HepG2 (cell line): ENCODE measurements around the gene CACNA1C. TPM values are rescaled to one million over a fixed set of nuclear protein-coding genes. Genes with fewer than 3 reads are reported as not detected.

Experiments used
- ATAC-seq: fragments of 200-7000 bp; cut with Tn5 transposase; 3 replicates; pipeline ENCODE4 v1.9.1; 2020; ENCODE audit warnings: mild to moderate bottlenecking, moderate library complexity
- BruUV-seq: library from RNA; stranded (reverse); fragments of 400-500 nt; replicated peaks from 2 replicates; lab custom pipeline; 2021; lab: Mats Ljungman, UMichigan
- CTCF ChIA-PET: fragments of 300-600 bp; formaldehyde crosslinking; extraction: SDS; loops from one replicate; lab custom pipeline; 2021; ENCODE audit warnings: low total read pairs, inconsistent platforms, low intra/inter-chr PET ratio; lab: Yijun Ruan, JAX
- POLR2A ChIA-PET: fragments of 350-600 bp; sonication (Branson Sonifier 250); formaldehyde crosslinking; loops from one replicate; lab custom pipeline; 2020; ENCODE audit warnings: antibody characterized with exemption, inconsistent platforms; lab: Yijun Ruan, JAX
- DNase-seq: peaks from one replicate; pipeline ENCODE4 v3.0.0-alpha.2; 2015; ENCODE audit warnings: low spot score
- FAIRE-seq: peaks from 3 replicates; lab custom pipeline; 2011; peaks lifted over from hg19 to GRCh38; lab: Jason Lieb, UNC
- H2AFZ ChIP-seq: one replicate; pipeline ENCODE4 v1.6.1; 2011; ENCODE audit warnings: low read length, inconsistent platforms
- H3K27ac ChIP-seq: fragments of 300-600 bp; 3 replicates; pipeline ENCODE4 v1.8.0; 2011; ENCODE audit warnings: mixed run types, mild to moderate bottlenecking, mixed read lengths, low read length, inconsistent platforms; ENCODE audit not compliant: insufficient read depth; ENCODE audit errors: extremely low read length
- H3K27me3 ChIP-seq, 2 experiments: fragments of 200-600 bp in 1 of 2; 2 replicates in 1 of 2; 3 replicates in 1 of 2; pipeline versions ENCODE4 v1.6.0 to v1.8.0; 2011; ENCODE audit warnings: low read length in 2 of 2, mild to moderate bottlenecking in 2 of 2, moderate library complexity in 2 of 2, inconsistent platforms in 1 of 2; ENCODE audit not compliant: insufficient read depth in 2 of 2, control insufficient read depth in 1 of 2
- H3K36me3 ChIP-seq, 2 experiments: fragments of 200-600 bp in 1 of 2; replicated peaks in 1 of 2; 2 replicates in 1 of 2; 3 replicates in 1 of 2; pipeline versions ENCODE4 v1.5.1 to v1.8.0; 2011; ENCODE audit warnings: low read length in 2 of 2, inconsistent platforms in 1 of 2; ENCODE audit not compliant: insufficient read depth in 2 of 2, control insufficient read depth in 1 of 2
- H3K4me1 ChIP-seq: 2 replicates; pipeline ENCODE4 v1.5.1; 2012; ENCODE audit warnings: low read length, inconsistent platforms; ENCODE audit not compliant: insufficient read depth
- H3K4me2 ChIP-seq: 2 replicates; pipeline ENCODE4 v1.6.0; 2011; ENCODE audit warnings: low read depth, low read length, inconsistent platforms
- H3K4me3 ChIP-seq, 3 experiments: fragments of 200-600 bp in 1 of 3; sonication (generic), shearing (Covaris generic) in 1 of 3; replicated peaks in 1 of 3; 2 replicates each; pipeline ENCODE4 v1.5.1; 2011 to 2016; ENCODE audit warnings: low read length in 3 of 3, inconsistent platforms in 2 of 3, low read depth in 2 of 3, mild to moderate bottlenecking in 2 of 3, control low read depth in 1 of 3, mixed read lengths in 1 of 3; ENCODE audit not compliant: insufficient read depth in 1 of 3
- H3K79me2 ChIP-seq: one replicate; pipeline ENCODE4 v1.6.1; 2011; ENCODE audit warnings: low read length, inconsistent platforms; ENCODE audit not compliant: insufficient read depth
- H3K9ac ChIP-seq: 2 replicates; pipeline ENCODE4 v1.6.0; 2011; ENCODE audit warnings: mild to moderate bottlenecking, low read depth, low read length, inconsistent platforms; ENCODE audit not compliant: insufficient read depth
- H3K9me3 ChIP-seq: 2 replicates; pipeline ENCODE4 v1.5.1; 2012; ENCODE audit warnings: mild to moderate bottlenecking, low read length
- H4K20me1 ChIP-seq: 2 replicates; pipeline ENCODE4 v1.6.0; 2011; ENCODE audit warnings: inconsistent platforms, mild to moderate bottlenecking, low read length, moderate library complexity; ENCODE audit not compliant: insufficient read depth
- ELF4 ChIP-seq: sonication (generic); formaldehyde crosslinking; IDR thresholded peaks from 2 replicates; pipeline ENCODE4 v1.5.0; 2020; ENCODE audit warnings: missing genetic modification reagents, mild to moderate bottlenecking, moderate library complexity, borderline replicate concordance
- GMEB1 ChIP-seq: sonication (generic); formaldehyde crosslinking; IDR thresholded peaks from 2 replicates; pipeline ENCODE4 v1.5.1; 2020; ENCODE audit warnings: missing genetic modification reagents, mild to moderate bottlenecking, borderline replicate concordance
- HDAC1 ChIP-seq: sonication (generic); formaldehyde crosslinking; IDR thresholded peaks from 2 replicates; pipeline ENCODE4 v1.5.1; 2020; ENCODE audit warnings: mild to moderate bottlenecking, missing genetic modification reagents
- KDM2A ChIP-seq: sonication (generic); formaldehyde crosslinking; IDR thresholded peaks from 2 replicates; pipeline ENCODE4 v1.4.0; 2020; ENCODE audit warnings: low read depth, missing genetic modification reagents, borderline replicate concordance
- PCBP1 ChIP-seq: fragments of 200-400 bp; formaldehyde crosslinking; IDR thresholded peaks from 2 replicates; pipeline ENCODE4 v1.6.1; 2017; ENCODE audit warnings: mild to moderate bottlenecking, low read depth, low read length, borderline replicate concordance
- SRSF1 ChIP-seq: fragments of 200-400 bp; formaldehyde crosslinking; optimal IDR thresholded peaks from 2 replicates; pipeline ENCODE3; 2017; ENCODE audit warnings: mild to moderate bottlenecking, low read depth, low read length, moderate library complexity
- TMF1 ChIP-seq: sonication (generic); formaldehyde crosslinking; IDR thresholded peaks from 2 replicates; pipeline ENCODE4 v1.8.1; 2022; ENCODE audit warnings: low read depth, missing genetic modification reagents
- ZFP62 ChIP-seq: sonication (generic); formaldehyde crosslinking; IDR thresholded peaks from 2 replicates; pipeline ENCODE4 v1.4.0; 2020; ENCODE audit warnings: missing genetic modification reagents
- ZNF331 ChIP-seq: sonication (generic); formaldehyde crosslinking; IDR thresholded peaks from 2 replicates; pipeline ENCODE4 v1.4.0; 2020; ENCODE audit warnings: missing genetic modification reagents
- ZNF468 ChIP-seq: sonication (generic); formaldehyde crosslinking; IDR thresholded peaks from 2 replicates; pipeline ENCODE4 v1.8.0; 2022; ENCODE audit warnings: mild to moderate bottlenecking, moderate library complexity, missing genetic modification reagents
- WGBS: methylation state at CpG from one replicate; pipeline ENCODE4 v1.1.6; 2017; ENCODE audit warnings: low lambda C conversion rate; 5-methylcytosine and 5-hydroxymethylcytosine counted together
- in situ Hi-C: cut with HindIII; loops from 2 replicates; pipeline ENCODE4 v1.10.0; 2017; ENCODE audit warnings: low pct_unique_long_range_greater_than_20kb; ENCODE audit not compliant: extremely low pct_ligation_motif_present
- intact Hi-C: fragments of 100-400 bp; cut with micrococcal nuclease; formaldehyde crosslinking; loops from one replicate; pipeline ENCODE4 v1.10.0; 2022; ENCODE audit not compliant: unreplicated experiment
- polyA plus RNA-seq, 8 experiments: library from polyadenylated mRNA; depleted of rRNA in 3 of 8; stranded (reverse) in 7 of 8; unstranded in 1 of 8; fragments of >200 nt; fragmentation: Illumina TruSeq in 4 of 8; extraction: Trizol in 4 of 8; gene quantifications; 2 replicates each; pipeline versions ENCODE4 v1.2.1 to v1.2.3, GENCODE V29; 2011 to 2016; ENCODE audit warnings: low read depth in 4 of 8, missing spikeins in 1 of 8, mixed read lengths in 1 of 8; ENCODE audit not compliant: insufficient read depth in 1 of 8
- total RNA-seq, 5 experiments: library from RNA; depleted of rRNA; stranded (reverse); fragments of >200 nt; fragmentation: Illumina TruSeq; extraction: Trizol; gene quantifications; 2 replicates each; pipeline ENCODE4 v1.2.3, GENCODE V29; 2016; ENCODE audit warnings: low read depth in 1 of 5
- TF ChIP-seq, protein P1 (sequence below): sonication (generic); formaldehyde crosslinking; IDR thresholded peaks from 2 replicates; pipeline ENCODE4 v1.9.0; 2021; ENCODE audit warnings: missing genetic modification reagents, borderline replicate concordance
- TF ChIP-seq, protein P2 (sequence below): sonication (generic); formaldehyde crosslinking; IDR thresholded peaks from 2 replicates; pipeline ENCODE4 v1.5.1; 2020; ENCODE audit warnings: mild to moderate bottlenecking, missing genetic modification reagents, borderline replicate concordance

The CACNA1C gene
- total and polyA plus RNA-seq, 2 of the 13 experiments (the other 11 are each of a cell fraction or from before 2014, with no cell fraction given) = not detected

DNA sequence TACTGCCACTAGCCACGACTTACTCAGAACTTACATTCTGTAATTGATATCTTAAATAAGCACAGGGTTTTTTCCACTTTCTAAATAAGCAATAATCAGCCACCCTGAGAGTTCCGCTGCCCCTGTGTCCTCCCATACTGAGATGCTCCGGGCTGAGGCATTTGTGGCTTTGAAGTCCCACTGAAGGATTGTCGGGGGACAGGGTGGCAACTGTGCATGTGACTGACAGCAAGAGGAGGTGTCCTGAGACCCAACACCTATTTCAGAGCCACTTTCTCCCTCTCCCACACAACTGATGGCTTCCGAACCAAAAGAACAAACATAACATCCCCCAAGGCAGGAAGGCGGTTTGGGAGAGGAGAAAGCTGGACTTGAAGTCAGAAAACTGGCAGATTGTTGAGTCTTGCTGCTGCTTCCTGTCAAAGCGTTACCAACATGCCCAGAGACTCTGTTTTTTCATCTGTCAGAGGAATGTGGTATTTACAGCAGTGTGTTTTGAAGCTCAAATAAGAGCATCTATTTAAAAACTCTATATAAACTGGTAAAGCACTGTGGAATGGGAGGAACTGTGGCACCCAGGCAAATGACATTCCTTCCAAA lies 584.1 kb downstream of the CACNA1C start:
- intact Hi-C loops (no loop called here), in situ Hi-C loops (no loop called here)
- H4K20me1 ChIP-seq = 0 out of 2 replicates have a peak, but pooled peaks cover 3% of the 10 kb centered on the region
- no peaks in the 10 kb centered on the region for H3K79me2 ChIP-seq
- ChIA-PET CTCF (no interaction called here), POLR2A (no interaction called here)
- DNase-seq (no peak), FAIRE-seq (no peak), ATAC-seq (no peak)
- TF ChIP-seq, protein P1, sequence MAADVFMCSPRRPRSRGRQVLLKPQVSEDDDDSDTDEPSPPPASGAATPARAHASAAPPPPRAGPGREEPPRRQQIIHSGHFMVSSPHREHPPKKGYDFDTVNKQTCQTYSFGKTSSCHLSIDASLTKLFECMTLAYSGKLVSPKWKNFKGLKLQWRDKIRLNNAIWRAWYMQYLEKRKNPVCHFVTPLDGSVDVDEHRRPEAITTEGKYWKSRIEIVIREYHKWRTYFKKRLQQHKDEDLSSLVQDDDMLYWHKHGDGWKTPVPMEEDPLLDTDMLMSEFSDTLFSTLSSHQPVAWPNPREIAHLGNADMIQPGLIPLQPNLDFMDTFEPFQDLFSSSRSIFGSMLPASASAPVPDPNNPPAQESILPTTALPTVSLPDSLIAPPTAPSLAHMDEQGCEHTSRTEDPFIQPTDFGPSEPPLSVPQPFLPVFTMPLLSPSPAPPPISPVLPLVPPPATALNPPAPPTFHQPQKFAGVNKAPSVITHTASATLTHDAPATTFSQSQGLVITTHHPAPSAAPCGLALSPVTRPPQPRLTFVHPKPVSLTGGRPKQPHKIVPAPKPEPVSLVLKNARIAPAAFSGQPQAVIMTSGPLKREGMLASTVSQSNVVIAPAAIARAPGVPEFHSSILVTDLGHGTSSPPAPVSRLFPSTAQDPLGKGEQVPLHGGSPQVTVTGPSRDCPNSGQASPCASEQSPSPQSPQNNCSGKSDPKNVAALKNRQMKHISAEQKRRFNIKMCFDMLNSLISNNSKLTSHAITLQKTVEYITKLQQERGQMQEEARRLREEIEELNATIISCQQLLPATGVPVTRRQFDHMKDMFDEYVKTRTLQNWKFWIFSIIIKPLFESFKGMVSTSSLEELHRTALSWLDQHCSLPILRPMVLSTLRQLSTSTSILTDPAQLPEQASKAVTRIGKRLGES (CRISPR knock-in tag) = no peak
- TF ChIP-seq HDAC1 (CRISPR knock-in tag) (no peak), ZNF331 (CRISPR knock-in tag) (no peak), ZFP62 (CRISPR knock-in tag) (no peak)
- no peaks in the 10 kb centered on the region for H3K4me1 ChIP-seq
- no peak overlapping the region for H3K9ac ChIP-seq
- no peaks in the 10 kb centered on the region for H3K9me3 ChIP-seq
- WGBS = 2% methylated on average over 7 of the region's 7 CpGs
- no peak overlapping the region for H3K4me3 ChIP-seq
- H3K4me2 ChIP-seq = no peak overlapping the region
- no TSS peak for BruUV-seq
- no peaks in the 10 kb centered on the region for H3K36me3 ChIP-seq
- H3K27me3 ChIP-seq = peaks cover 12 to 94% of the 10 kb centered on the region in 2 experiments
- no peak overlapping the region for H3K27ac ChIP-seq
- no peak overlapping the region for H2AFZ ChIP-seq

- H3K36me3 ChIP-seq = no peaks in the 10 kb centered on the region
- H3K4me2 ChIP-seq = no peak overlapping the region
- ChIA-PET CTCF (no interaction called here), POLR2A (no interaction called here)
- FAIRE-seq (no peak), DNase-seq (no peak), ATAC-seq (no peak)
- H3K9me3 ChIP-seq = no peaks in the 10 kb centered on the region
- no peak overlapping the region for H3K27ac ChIP-seq
- BruUV-seq = no TSS peak
- in situ Hi-C loops (no loop called here), intact Hi-C loops (no loop called here)
- no peak overlapping the region for H3K9ac ChIP-seq
- WGBS = 26% methylated on average over 7 of the region's 8 CpGs
- H3K27me3 ChIP-seq = peaks cover 12 to 94% of the 10 kb centered on the region in 2 experiments
- H3K4me1 ChIP-seq = no peaks in the 10 kb centered on the region
- no peak overlapping the region for H3K4me3 ChIP-seq
- H3K79me2 ChIP-seq = no peaks in the 10 kb centered on the region
- TF ChIP-seq TMF1 (CRISPR knock-in tag) (no peak), PCBP1 (no peak), ELF4 (no peak), GMEB1 (no peak), KDM2A (no peak), SRSF1 (no peak), ZNF468 (CRISPR knock-in tag) (no peak)
- TF ChIP-seq, protein P2, sequence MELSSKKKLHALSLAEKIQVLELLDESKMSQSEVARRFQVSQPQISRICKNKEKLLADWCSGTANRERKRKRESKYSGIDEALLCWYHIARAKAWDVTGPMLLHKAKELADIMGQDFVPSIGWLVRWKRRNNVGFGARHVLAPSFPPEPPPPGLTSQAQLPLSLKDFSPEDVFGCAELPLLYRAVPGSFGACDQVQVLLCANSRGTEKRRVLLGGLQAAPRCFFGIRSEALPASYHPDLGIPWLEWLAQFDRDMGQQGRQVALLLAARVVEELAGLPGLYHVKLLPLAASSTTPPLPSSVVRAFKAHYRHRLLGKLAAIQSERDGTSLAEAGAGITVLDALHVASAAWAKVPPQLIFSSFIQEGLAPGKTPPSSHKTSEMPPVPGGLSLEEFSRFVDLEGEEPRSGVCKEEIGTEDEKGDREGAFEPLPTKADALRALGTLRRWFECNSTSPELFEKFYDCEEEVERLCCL (CRISPR knock-in tag) = no peak
- 0 out of 2 replicates have a peak, but pooled peaks cover 3% of the 10 kb centered on the region for H4K20me1 ChIP-seq
- no peak overlapping the region for H2AFZ ChIP-seq
Observed at GRCh38 chr12:2637371-2637770, 584.6 kb downstream of the CACNA1C start.
